Measurements from ENCODE around the gene CPNE9. TPM values are rescaled to one million over a fixed set of nuclear protein-coding genes. Genes with fewer than 3 reads are reported as not detected.

Gene CPNE9
- total RNA-seq, 1 experiment from 2014 or later: 3.5 TPM

- H3K23me2 ChIP-seq (ENCODE audit: insufficient read length, low read depth, low read length, poor library complexity, severe bottlenecking): no peaks in the 10 kb centered on the region
- no peak overlapping the region for H3K4ac ChIP-seq (ENCODE audit: low read depth, low read length)
- H3K14ac ChIP-seq (ENCODE audit: insufficient read depth, low read length): no peak overlapping the region
- no peak overlapping the region for H2BK20ac ChIP-seq (ENCODE audit: low read depth, low read length, poor library complexity, severe bottlenecking)
- no peak overlapping the region for H2AK5ac ChIP-seq (ENCODE audit: insufficient read length, low read length)
- WGBS (ENCODE audit: extremely low coverage, insufficient read length, low lambda C conversion rate): no CpG with 5 or more reads among the region's 3 CpGs
- H3K4me2 ChIP-seq (ENCODE audit: insufficient read depth, insufficient read length, low read length): no peak overlapping the region
- H3T11ph ChIP-seq (ENCODE audit: low read length): no peak overlapping the region
- Mint-ChIP-seq H3K27ac (no peak overlapping the region), H3K4me1 (no peaks in the 10 kb centered on the region; a peak in 1 of 4 replicates), H3K27me3 (ENCODE audit: low read depth) (peaks cover 12% of the 10 kb centered on the region), H3K4me3 (no peak overlapping the region), H3K9me3 (no peaks in the 10 kb centered on the region), H3K36me3 (ENCODE audit: insufficient read depth in 1 of 3, low read depth in 3 of 3) (peaks cover 0 to 22% (median 3%) of the 10 kb centered on the region in 3 experiments; a peak in 5 of 7 replicates)
- no peak overlapping the region for H2BK120ac ChIP-seq (ENCODE audit: low read depth, low read length, poor library complexity, severe bottlenecking)
- no peak overlapping the region for H2BK12ac ChIP-seq (ENCODE audit: insufficient read length, low read depth, low read length)
- no peak overlapping the region for H2AFZ ChIP-seq (ENCODE audit: low read length)
- H4K20me1 ChIP-seq (ENCODE audit: control insufficient read depth, insufficient read depth, insufficient read length): no peaks in the 10 kb centered on the region
- H3K56ac ChIP-seq (ENCODE audit: insufficient read length, low read depth, low read length): no peak overlapping the region
- H3K79me2 ChIP-seq (ENCODE audit: insufficient read depth, low read length): no peaks in the 10 kb centered on the region
- no peak overlapping the region for H3K18ac ChIP-seq (ENCODE audit: insufficient read length, low read depth, low read length)
- no peak overlapping the region for H4K8ac ChIP-seq (replicated peaks; ENCODE audit: insufficient read length, low read depth, low read length)
- no peaks in the 10 kb centered on the region for H3K9me3 ChIP-seq (ENCODE audit: control insufficient read depth, low read depth, low read length)
- TF ChIP-seq, protein P1, sequence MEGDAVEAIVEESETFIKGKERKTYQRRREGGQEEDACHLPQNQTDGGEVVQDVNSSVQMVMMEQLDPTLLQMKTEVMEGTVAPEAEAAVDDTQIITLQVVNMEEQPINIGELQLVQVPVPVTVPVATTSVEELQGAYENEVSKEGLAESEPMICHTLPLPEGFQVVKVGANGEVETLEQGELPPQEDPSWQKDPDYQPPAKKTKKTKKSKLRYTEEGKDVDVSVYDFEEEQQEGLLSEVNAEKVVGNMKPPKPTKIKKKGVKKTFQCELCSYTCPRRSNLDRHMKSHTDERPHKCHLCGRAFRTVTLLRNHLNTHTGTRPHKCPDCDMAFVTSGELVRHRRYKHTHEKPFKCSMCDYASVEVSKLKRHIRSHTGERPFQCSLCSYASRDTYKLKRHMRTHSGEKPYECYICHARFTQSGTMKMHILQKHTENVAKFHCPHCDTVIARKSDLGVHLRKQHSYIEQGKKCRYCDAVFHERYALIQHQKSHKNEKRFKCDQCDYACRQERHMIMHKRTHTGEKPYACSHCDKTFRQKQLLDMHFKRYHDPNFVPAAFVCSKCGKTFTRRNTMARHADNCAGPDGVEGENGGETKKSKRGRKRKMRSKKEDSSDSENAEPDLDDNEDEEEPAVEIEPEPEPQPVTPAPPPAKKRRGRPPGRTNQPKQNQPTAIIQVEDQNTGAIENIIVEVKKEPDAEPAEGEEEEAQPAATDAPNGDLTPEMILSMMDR (conservative IDR thresholded peaks at IDR 0.05): no peak
- no peak overlapping the region for H4K91ac ChIP-seq (ENCODE audit: insufficient read length, low read depth, low read length)
- peaks cover 3% of the 10 kb centered on the region; the same call in 1 of the 2 replicates for H3K27me3 ChIP-seq (ENCODE audit: insufficient read depth, low read length)
- no peaks in the 10 kb centered on the region for H3K79me1 ChIP-seq (ENCODE audit: insufficient read depth, low read depth, low read length, poor library complexity, severe bottlenecking)
- H3K4me1 ChIP-seq (ENCODE audit: insufficient read depth, low read length): no peaks in the 10 kb centered on the region
- H2BK5ac ChIP-seq (ENCODE audit: insufficient read length, low read length): no peak overlapping the region
- H3K23ac ChIP-seq (ENCODE audit: insufficient read length, low read depth, low read length): no peak overlapping the region
- H3K9ac ChIP-seq (ENCODE audit: extremely low read depth, insufficient read length, low read length): no peak overlapping the region
- no peak for DNase-seq
- H4K5ac ChIP-seq (ENCODE audit: insufficient read length, low read depth, low read length): no peak overlapping the region
- H3K27ac ChIP-seq (ENCODE audit: insufficient read length, low read depth, low read length): no peak overlapping the region
- no peak overlapping the region for H2BK15ac ChIP-seq (ENCODE audit: low read depth, low read length)
Observed at GRCh38 chr3:9698293-9698692, 5.3 kb upstream of the CPNE9 start.

Measured in H9 (cell line).